ENCODE data around the gene VWA5B1. TPM values are rescaled to one million over a fixed set of nuclear protein-coding genes. Genes with fewer than 3 reads are reported as not detected.

Gene VWA5B1
- total RNA-seq, result not detected
- polyA plus RNA-seq, result under 1 TPM in 1 of 3 donors, not detected in 2; 0.06 TPM
- total RNA-seq, result 0 reads per million in 6 experiments

- no peak for ATAC-seq
- DNase-seq, result no peak
- Mint-ChIP-seq H3K4me1 (peaks cover 13 to 18% (median 16%) of the 10 kb centered on the region in 4 donors), H3K9me3 (peaks cover 0 to 2% (median 0%) of the 10 kb centered on the region in 9 donors), H3K4me3 (peak within 1 kb of the TSS in 8 of 10 donors; percentile 29 to 73 (median 52)), H3K27me3 (peaks cover 31 to 74% (median 62%) of the 10 kb centered on the region in 5 donors), H3K27ac (peak within 1 kb of the TSS in 1 of 10 donors; percentile 14), H3K36me3 (peaks cover 0 to 2% (median 2%) of the 10 kb centered on the region in 3 donors)
- POLR2A ChIA-PET, result no interaction called here
Observed at GRCh38 chr1:20290624-20291597, at the start of gene VWA5B1. VWA5B1 (plus strand) TSS chr1:20290875; CDS start chr1:20310602, 19,727 bp downstream.

DNA sequence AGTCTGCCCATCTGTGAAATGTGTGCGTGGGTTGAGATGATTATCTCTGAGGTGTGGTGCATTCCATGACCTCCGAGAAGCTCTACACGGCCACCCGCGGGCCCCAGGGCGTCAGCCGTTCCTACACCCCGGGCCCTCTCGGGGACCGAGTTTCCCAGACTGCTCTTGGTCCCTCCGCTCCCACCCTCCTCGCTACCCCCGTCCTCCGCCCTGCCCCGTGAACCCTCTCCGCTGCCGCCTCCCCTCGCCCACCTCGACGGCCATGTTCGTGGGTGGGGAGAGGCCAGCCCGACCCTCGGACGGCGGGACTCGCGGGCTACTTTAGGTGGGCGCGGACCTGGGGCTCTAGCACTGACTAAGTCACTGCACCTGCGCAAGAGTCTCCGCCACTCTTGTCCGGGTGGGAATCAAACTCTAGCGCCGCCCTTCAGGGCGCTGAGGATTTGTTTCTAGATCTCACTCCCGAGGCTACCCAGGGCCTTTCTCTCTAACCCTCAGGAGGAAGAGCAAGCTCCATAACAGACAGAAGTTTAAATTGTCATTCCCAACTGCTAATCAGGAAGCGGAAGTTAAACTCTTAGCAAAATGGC is 47.7 kb upstream of the VWA5B1 start:
- POLR2A ChIA-PET, result no interaction called here
- H3K27ac Mint-ChIP-seq, result no peak overlapping the region
- no peaks in the 10 kb centered on the region for H3K9me3 Mint-ChIP-seq
- H3K4me1 Mint-ChIP-seq, result peaks cover 0 to 3% (median under 1%) of the 10 kb centered on the region in 4 donors
- DNase-seq (no peak), ATAC-seq (no peak)
- peaks cover 11 to 30% (median 23%) of the 10 kb centered on the region in 5 donors for H3K27me3 Mint-ChIP-seq
- H3K36me3 Mint-ChIP-seq, result no peaks in the 10 kb centered on the region
- no peak overlapping the region for H3K4me3 Mint-ChIP-seq

- POLR2A ChIA-PET, result no interaction called here
- peaks cover 0 to 9% (median 3%) of the 10 kb centered on the region in 5 donors for H3K27me3 Mint-ChIP-seq
Observed at GRCh38 chr1:20248971-20249612, 41.6 kb upstream of the VWA5B1 start.

DNA sequence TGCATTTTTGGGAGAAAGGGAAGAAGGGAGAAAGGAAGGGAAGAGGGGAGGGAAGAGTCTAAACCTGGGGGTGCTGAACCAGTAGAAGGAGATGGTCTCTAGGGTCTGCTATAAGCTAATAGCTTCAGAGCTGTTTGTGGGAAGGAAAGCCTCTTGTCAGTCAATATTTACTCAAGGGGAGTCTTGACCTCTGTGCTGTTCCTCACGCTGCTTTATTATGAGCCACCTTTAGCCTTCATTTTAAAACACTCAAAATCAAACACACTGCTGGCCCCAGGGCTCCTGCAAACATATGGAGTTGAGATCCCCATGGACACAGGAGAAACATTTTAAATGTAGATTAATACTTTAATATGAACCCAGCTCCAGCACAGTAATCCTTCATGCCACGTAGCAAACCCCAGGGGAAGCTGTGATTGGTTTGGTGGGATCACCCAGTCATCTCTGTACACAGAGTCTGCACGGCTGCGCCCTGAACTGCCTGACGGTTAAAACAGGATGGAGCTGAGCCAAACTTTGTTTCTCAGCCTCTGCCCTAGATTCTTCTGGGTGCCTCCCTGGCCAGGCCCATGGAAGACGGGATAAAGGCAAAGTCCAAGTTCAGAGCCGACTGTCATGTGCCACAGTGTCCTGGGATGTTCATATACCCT is 40.2 kb upstream of the VWA5B1 start:
- Mint-ChIP-seq H3K9me3 (no peaks in the 10 kb centered on the region), H3K4me1 (peaks cover 8 to 18% (median 13%) of the 10 kb centered on the region in 4 donors), H3K27ac (peak overlapping the region in 1 of 10 donors; percentile 74), H3K36me3 (no peaks in the 10 kb centered on the region), H3K4me3 (no peak overlapping the region), H3K27me3 (peaks cover 4 to 10% (median 5%) of the 10 kb centered on the region in 5 donors)
- DNase-seq (no peak), ATAC-seq (no peak)
- POLR2A ChIA-PET, result no interaction called here

More at GRCh38 chr1:20248971-20249612, 41.6 kb upstream of the VWA5B1 start:
- Mint-ChIP-seq H3K9me3 (no peaks in the 10 kb centered on the region), H3K4me3 (peak overlapping the region; percentile 48 to 82 (median 68)), H3K36me3 (no peaks in the 10 kb centered on the region), H3K27ac (peak overlapping the region; percentile 74 to 99 (median 95)), H3K4me1 (peaks cover 8 to 18% (median 13%) of the 10 kb centered on the region in 4 donors)
- ATAC-seq (peak; percentile 79 to 95), DNase-seq (peak in 6 of 10 donors; percentile 4 to 43 (median 22))

GRCh38 chr1:20252587-20252986 is 38.1 kb upstream of the VWA5B1 start:
- DNase-seq, result no peak
- Mint-ChIP-seq H3K4me1 (peaks cover 8 to 18% (median 13%) of the 10 kb centered on the region in 4 donors), H3K9me3 (no peaks in the 10 kb centered on the region), H3K36me3 (no peaks in the 10 kb centered on the region), H3K4me3 (no peak overlapping the region), H3K27ac (no peak overlapping the region), H3K27me3 (peaks cover 4 to 19% (median 16%) of the 10 kb centered on the region in 5 donors)
- no peak for ATAC-seq
- POLR2A ChIA-PET, result no interaction called here

- Mint-ChIP-seq H3K9me3 (no peaks in the 10 kb centered on the region), H3K27me3 (peaks cover 7 to 26% (median 21%) of the 10 kb centered on the region in 5 donors), H3K4me3 (peak overlapping the region in 2 of 10 donors; percentile 5 to 7), H3K27ac (peak overlapping the region in 1 of 10 donors; percentile 12), H3K36me3 (no peaks in the 10 kb centered on the region), H3K4me1 (no peaks in the 10 kb centered on the region)
- POLR2A ChIA-PET, result no interaction called here
- ATAC-seq (no peak), DNase-seq (peak in 1 of 10 donors; percentile 5)
Observed at GRCh38 chr1:20255666-20256065, 35.0 kb upstream of the VWA5B1 start.

DNA sequence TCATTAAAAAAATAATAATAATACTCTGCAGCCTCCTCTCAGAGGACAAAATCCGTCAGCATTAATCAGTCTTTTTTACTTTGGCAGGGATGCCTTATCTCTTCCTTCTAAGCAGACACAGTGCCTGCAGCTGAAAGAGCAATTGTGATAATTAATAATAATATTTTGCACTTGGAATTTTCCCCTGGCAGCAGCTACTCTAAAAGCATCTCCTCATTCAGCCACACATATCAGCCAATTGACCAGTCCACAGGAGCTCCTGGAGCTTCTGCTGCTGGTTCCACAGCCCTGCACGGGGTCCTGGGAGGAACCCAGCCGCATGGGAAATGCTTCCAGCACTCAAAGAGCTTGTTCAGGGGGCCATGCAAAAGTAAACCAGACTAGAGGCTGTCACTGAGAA is 31.0 kb upstream of the VWA5B1 start:
- Mint-ChIP-seq H3K36me3 (no peaks in the 10 kb centered on the region), H3K4me1 (peaks cover 0 to 2% (median 0%) of the 10 kb centered on the region in 4 donors), H3K27ac (no peak overlapping the region), H3K4me3 (no peak overlapping the region), H3K27me3 (peaks cover 6 to 40% (median 19%) of the 10 kb centered on the region in 5 donors), H3K9me3 (no peaks in the 10 kb centered on the region)
- ATAC-seq, result no peak
- no peak for DNase-seq
- POLR2A ChIA-PET, result no interaction called here

- no peak overlapping the region for H3K27ac Mint-ChIP-seq
- H3K27me3 Mint-ChIP-seq, result peaks cover 2 to 29% (median 18%) of the 10 kb centered on the region in 5 donors
- H3K36me3 Mint-ChIP-seq, result no peaks in the 10 kb centered on the region
- peaks cover 0 to 2% (median 0%) of the 10 kb centered on the region in 4 donors for H3K4me1 Mint-ChIP-seq
- H3K4me3 Mint-ChIP-seq, result no peak overlapping the region
- ATAC-seq, result no peak
- POLR2A ChIA-PET, result no interaction called here
- H3K9me3 Mint-ChIP-seq, result no peaks in the 10 kb centered on the region
- DNase-seq, result no peak
Observed at GRCh38 chr1:20261095-20261494, 29.6 kb upstream of the VWA5B1 start.

GRCh38 chr1:20262810-20263534 is 27.7 kb upstream of the VWA5B1 start:
- Mint-ChIP-seq H3K4me3 (no peak overlapping the region), H3K4me1 (peaks cover 0 to 2% (median 0%) of the 10 kb centered on the region in 4 donors), H3K27me3 (peaks cover 4 to 22% (median 11%) of the 10 kb centered on the region in 5 donors), H3K27ac (peak overlapping the region in 1 of 10 donors; percentile 42), H3K36me3 (no peaks in the 10 kb centered on the region), H3K9me3 (no peaks in the 10 kb centered on the region)
- no peak for ATAC-seq
- POLR2A ChIA-PET, result no interaction called here
- DNase-seq, result no peak

DNA sequence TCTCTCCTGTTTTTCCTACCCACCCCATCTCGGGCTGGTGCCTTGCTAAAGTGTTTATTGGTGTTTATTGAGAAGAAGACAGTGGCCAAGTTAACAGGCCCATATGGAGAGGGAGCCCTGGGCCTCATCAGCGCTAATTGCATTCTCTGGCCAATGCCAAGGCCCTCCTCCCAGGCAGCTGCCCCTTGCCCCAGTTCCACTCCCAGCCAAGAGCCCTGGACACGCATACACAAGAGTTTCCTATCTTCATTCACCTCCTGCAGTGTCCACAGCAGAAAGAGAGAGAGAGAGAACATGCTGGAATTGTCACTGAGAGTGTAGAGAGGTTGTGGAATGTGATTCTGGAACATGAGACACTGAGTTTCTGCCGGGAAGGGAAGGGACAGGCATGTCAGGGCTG is 25.4 kb upstream of the VWA5B1 start:
- H3K27ac Mint-ChIP-seq, result peak overlapping the region in 1 of 10 donors; percentile 29
- ATAC-seq, result no peak
- no peak overlapping the region for H3K4me3 Mint-ChIP-seq

GRCh38 chr1:20266141-20266540 is 24.5 kb upstream of the VWA5B1 start:
- no peak for DNase-seq
- POLR2A ChIA-PET, result no interaction called here
- Mint-ChIP-seq H3K36me3 (peaks cover 0 to 8% (median 0%) of the 10 kb centered on the region in 3 donors), H3K4me3 (no peak overlapping the region), H3K9me3 (peaks cover 0 to 18% (median 0%) of the 10 kb centered on the region in 9 donors), H3K4me1 (peaks cover 0 to 2% (median 0%) of the 10 kb centered on the region in 4 donors), H3K27me3 (peaks cover 18 to 40% (median 23%) of the 10 kb centered on the region in 5 donors), H3K27ac (no peak overlapping the region)
- no peak for ATAC-seq

More for the DNA sequence above, 25.4 kb upstream of the VWA5B1 start:
- no peaks in the 10 kb centered on the region for H3K36me3 Mint-ChIP-seq
- no peak for DNase-seq
- peaks cover 0 to 9% (median 0%) of the 10 kb centered on the region in 9 donors for H3K9me3 Mint-ChIP-seq
- POLR2A ChIA-PET, result no interaction called here
- peaks cover 9 to 31% (median 15%) of the 10 kb centered on the region in 5 donors for H3K27me3 Mint-ChIP-seq
- peaks cover 0 to 2% (median 0%) of the 10 kb centered on the region in 4 donors for H3K4me1 Mint-ChIP-seq
